GM18951 (cell line): ENCODE measurements around the gene NHS.

Experiments
- POLR2A ChIP-seq: IDR thresholded peaks from 4 replicates; pipeline ENCODE4 v1.6.1; 2011; ENCODE audit warnings: mild to moderate bottlenecking; ENCODE audit not compliant: insufficient read length, insufficient read depth; ENCODE audit errors: extremely low read depth
- in situ Hi-C: fragments of 300-500 bp; cut with MboI; formaldehyde crosslinking; loops from one replicate; pipeline ENCODE4 v1.12.0; 2022; ENCODE audit warnings: low sequenced_read_pairs, mixed read lengths, inconsistent platforms; ENCODE audit not compliant: unreplicated experiment

Gene NHS

GRCh38 chrX:17769701-17770269 lies 394.8 kb downstream of the NHS start:
- in situ Hi-C loops, result no loop called here

DNA sequence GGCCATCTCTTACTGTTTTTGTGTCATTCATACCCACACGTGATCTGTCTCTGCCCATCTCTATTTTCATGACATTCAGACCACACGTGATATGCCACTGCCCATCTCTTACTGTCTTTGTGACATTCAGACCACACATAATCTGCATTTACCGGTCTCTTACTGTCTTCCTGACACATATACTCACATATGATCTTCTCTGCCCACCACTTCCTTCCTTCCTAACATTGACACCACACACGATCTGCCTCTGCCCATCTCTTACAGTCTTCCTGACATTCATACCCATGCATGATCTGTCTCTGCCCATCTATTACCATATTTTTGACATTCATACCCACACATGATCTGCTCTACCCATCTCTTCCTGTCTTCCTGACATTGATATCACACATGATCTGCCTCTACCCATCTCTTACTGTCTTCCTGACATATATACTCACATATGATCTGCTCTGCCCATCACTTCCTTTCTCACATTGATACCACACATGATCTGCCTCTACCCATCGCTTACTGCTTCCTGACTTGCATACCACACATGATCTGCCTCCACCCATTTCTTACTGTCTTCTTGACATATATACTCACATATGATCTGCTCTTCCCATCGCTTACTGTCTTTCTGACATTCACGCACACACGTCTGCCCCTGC lies 398.3 kb downstream of the NHS start:
- in situ Hi-C loops, result no loop called here
- TF ChIP-seq POLR2A, result no peak

More at GRCh38 chrX:17769701-17770269, 394.8 kb downstream of the NHS start:
- TF ChIP-seq POLR2A, result no peak

- in situ Hi-C loops, result no loop called here
- no peak for TF ChIP-seq POLR2A
Observed at GRCh38 chrX:17774053-17774452, 399.1 kb downstream of the NHS start.

DNA sequence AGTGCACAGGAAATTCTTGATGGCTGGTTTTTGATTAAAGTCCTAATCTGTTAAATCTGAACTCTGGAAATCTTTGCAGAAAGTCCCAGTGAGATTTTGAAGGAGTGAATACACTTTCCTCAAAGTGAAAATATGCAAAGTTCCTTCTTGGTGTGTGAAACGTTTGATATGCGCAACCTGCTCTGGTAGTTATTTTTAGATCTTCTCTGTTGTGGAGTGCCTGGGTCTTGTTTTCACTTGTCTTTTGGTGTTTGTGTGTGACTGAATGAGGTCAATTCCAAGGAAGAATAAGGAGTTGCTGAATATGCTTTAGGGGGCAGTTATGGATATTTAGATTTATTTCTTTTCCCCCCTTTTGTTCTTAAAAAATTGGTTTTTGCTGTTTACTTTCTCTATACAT lies 404.0 kb downstream of the NHS start:
- in situ Hi-C loops, result no loop called here
- TF ChIP-seq POLR2A, result no peak

- in situ Hi-C loops, result no loop called here
Observed at GRCh38 chrX:17779434-17779833, 404.4 kb downstream of the NHS start.

More at GRCh38 chrX:17779434-17779833, 404.4 kb downstream of the NHS start:
- no peak for TF ChIP-seq POLR2A
